HAP-1 (cell line): Measurements from ENCODE around the gene CDKAL1.
"Not testable (repeated sequence)": the region's sequence is repeated elsewhere in the genome, so short reads cannot be mapped to it uniquely, and the experiment has no call there.

ENCODE experiments used
- DNase-seq, 2 experiments: peaks; one replicate each; pipeline ENCODE4 v3.0.0-alpha.2; 2016 to 2020; ENCODE audit warnings: low spot score in 2 of 2
- H3K27me3 ChIP-seq: fragments of 250-450 bp; sonication (Bioruptor Pico); 2 replicates; pipeline ENCODE4 v1.5.1; 2020; ENCODE audit warnings: low read depth, mild to moderate bottlenecking, moderate library complexity
- H3K36me3 ChIP-seq: fragments of 250-450 bp; sonication (Bioruptor Pico); replicated peaks from 2 replicates; pipeline ENCODE4 v1.5.1; 2020; ENCODE audit warnings: mild to moderate bottlenecking
- H3K4me1 ChIP-seq: fragments of 250-450 bp; sonication (Bioruptor Pico); 2 replicates; pipeline ENCODE4 v1.5.1; 2020; ENCODE audit warnings: mild to moderate bottlenecking
- H3K4me3 ChIP-seq: fragments of 250-450 bp; sonication (Bioruptor Pico); 2 replicates; pipeline ENCODE4 v1.5.1; 2020; ENCODE audit warnings: mild to moderate bottlenecking, moderate library complexity
- H3K9me3 ChIP-seq: fragments of 250-450 bp; sonication (Bioruptor Pico); 2 replicates; pipeline ENCODE4 v1.5.1; 2020; ENCODE audit warnings: mild to moderate bottlenecking, moderate library complexity
- in situ Hi-C: fragments of 300-500 bp; cut with MboI; formaldehyde crosslinking; loops from 3 replicates; pipeline ENCODE4 v1.14.3; 2020; ENCODE audit warnings: low sequenced_read_pairs, inconsistent platforms, mixed read lengths

The CDKAL1 gene

GRCh38 chr6:20642441-20642840 lies 108.2 kb downstream of the CDKAL1 start:
- H3K9me3 ChIP-seq = no peaks in the 10 kb centered on the region
- H3K27me3 ChIP-seq = no peaks in the 10 kb centered on the region
- peaks cover 27% of the 10 kb centered on the region for H3K4me1 ChIP-seq
- DNase-seq = no peak
- H3K4me3 ChIP-seq = no peak overlapping the region
- no peaks in the 10 kb centered on the region for H3K36me3 ChIP-seq
- in situ Hi-C loops = no loop called here

- H3K36me3 ChIP-seq = no peaks in the 10 kb centered on the region
- H3K4me1 ChIP-seq = peaks cover 22% of the 10 kb centered on the region
- H3K9me3 ChIP-seq = no peaks in the 10 kb centered on the region
- no peak for DNase-seq
- H3K27me3 ChIP-seq = no peaks in the 10 kb centered on the region
- no peak overlapping the region for H3K4me3 ChIP-seq
- in situ Hi-C loops = no loop called here
Observed at GRCh38 chr6:20644667-20645370, 110.6 kb downstream of the CDKAL1 start.

GRCh38 chr6:20645572-20645971 lies 111.3 kb downstream of the CDKAL1 start:
- H3K4me3 ChIP-seq, DNase-seq, H3K9me3 ChIP-seq, in situ Hi-C loops, H3K36me3 ChIP-seq, H3K27me3 ChIP-seq: not testable (repeated sequence)
- H3K4me1 ChIP-seq = peaks cover 17% of the 10 kb centered on the region

DNA sequence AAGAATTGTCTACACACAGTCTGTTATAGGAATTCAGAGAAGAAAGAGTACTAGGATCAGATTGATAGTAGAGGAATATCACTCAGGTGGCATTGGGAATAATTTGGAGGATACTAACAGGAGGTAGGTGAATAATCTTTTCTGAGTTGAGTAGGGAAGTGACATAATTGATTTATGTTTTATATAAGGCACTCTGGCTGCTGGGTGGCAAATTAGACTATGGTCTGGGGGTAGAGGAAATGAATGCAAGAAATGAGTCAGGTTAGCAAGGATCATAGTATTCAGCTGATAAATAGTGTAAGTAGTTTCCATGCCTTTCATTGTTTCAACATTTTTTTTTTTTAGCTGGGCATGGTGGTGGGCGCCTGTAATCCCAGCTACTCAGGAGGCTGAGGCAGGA lies 113.3 kb downstream of the CDKAL1 start:
- Histone ChIP-seq H3K9me3 (no peaks in the 10 kb centered on the region), H3K4me3 (no peak overlapping the region), H3K36me3 (no peaks in the 10 kb centered on the region), H3K4me1 (no peaks in the 10 kb centered on the region), H3K27me3 (no peaks in the 10 kb centered on the region)
- no peak for DNase-seq
- in situ Hi-C loops = no loop called here

GRCh38 chr6:20649696-20650470 lies 115.6 kb downstream of the CDKAL1 start:
- H3K9me3 ChIP-seq, H3K27me3 ChIP-seq, in situ Hi-C loops, DNase-seq, H3K36me3 ChIP-seq, H3K4me1 ChIP-seq, H3K4me3 ChIP-seq: not testable (repeated sequence)

- Histone ChIP-seq H3K4me1 (peaks cover 8% of the 10 kb centered on the region), H3K9me3 (no peaks in the 10 kb centered on the region), H3K36me3 (no peaks in the 10 kb centered on the region), H3K4me3 (no peak overlapping the region), H3K27me3 (no peaks in the 10 kb centered on the region)
- no peak for DNase-seq
- in situ Hi-C loops = no loop called here
Observed at GRCh38 chr6:20652299-20653084, 118.2 kb downstream of the CDKAL1 start.

GRCh38 chr6:20653085-20653479 lies 118.8 kb downstream of the CDKAL1 start:
- in situ Hi-C loops = no loop called here
- no peak for DNase-seq
- H3K4me1 ChIP-seq = peaks cover 14% of the 10 kb centered on the region
- no peaks in the 10 kb centered on the region for H3K9me3 ChIP-seq
- no peaks in the 10 kb centered on the region for H3K36me3 ChIP-seq
- H3K27me3 ChIP-seq = no peaks in the 10 kb centered on the region
- no peak overlapping the region for H3K4me3 ChIP-seq

DNA sequence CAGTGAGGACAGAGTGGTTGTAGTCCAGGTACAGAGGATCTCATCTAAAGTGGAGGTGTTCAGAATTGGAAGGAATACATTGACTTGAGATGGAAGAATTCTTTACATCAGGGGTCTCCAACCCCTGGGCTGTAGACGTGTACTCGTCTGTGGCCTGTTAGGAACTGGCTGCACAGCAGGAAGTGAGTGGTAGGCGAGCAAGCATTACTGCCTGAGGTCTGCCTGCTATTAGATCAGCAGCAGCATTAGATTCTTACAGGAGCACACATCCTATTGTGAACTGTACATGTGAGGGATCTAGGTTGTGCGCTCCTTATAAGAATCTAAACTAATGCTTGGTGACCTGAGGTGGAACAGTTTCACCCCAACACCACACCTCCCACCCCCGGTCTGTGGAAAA lies 121.1 kb downstream of the CDKAL1 start:
- in situ Hi-C loops = no loop called here

GRCh38 chr6:20657274-20657800 lies 123.1 kb downstream of the CDKAL1 start:
- no peak overlapping the region for H3K4me3 ChIP-seq
- H3K27me3 ChIP-seq = no peaks in the 10 kb centered on the region
- H3K4me1 ChIP-seq = peaks cover 33% of the 10 kb centered on the region
- in situ Hi-C loops = no loop called here
- H3K9me3 ChIP-seq = no peaks in the 10 kb centered on the region
- H3K36me3 ChIP-seq = no peaks in the 10 kb centered on the region
- DNase-seq = peak in 1 of 2 experiments; percentile 36

More for the DNA sequence above, 121.1 kb downstream of the CDKAL1 start:
- no peak for DNase-seq
- H3K4me3 ChIP-seq = no peak overlapping the region
- no peaks in the 10 kb centered on the region for H3K27me3 ChIP-seq
- peaks cover 17% of the 10 kb centered on the region for H3K4me1 ChIP-seq
- no peaks in the 10 kb centered on the region for H3K36me3 ChIP-seq
- H3K9me3 ChIP-seq = no peaks in the 10 kb centered on the region

DNA sequence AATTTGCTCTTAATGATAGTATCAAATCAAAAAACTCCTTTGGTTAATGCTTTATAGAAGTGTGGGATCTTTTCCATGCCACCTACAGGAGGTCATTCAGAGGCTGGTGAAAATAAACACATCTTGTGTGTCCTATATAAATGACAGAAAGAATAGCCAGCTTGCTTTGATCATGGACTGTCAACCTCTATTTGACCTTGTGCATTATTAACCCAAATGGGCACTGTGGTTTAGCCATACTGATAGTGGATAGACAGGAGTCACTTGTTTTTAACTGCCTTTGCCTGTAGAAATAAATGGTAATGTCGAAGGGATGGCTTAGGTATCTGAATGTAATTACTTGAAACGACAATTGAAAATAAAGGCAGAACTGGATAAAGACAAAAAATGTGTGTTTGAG lies 123.8 kb downstream of the CDKAL1 start:
- Histone ChIP-seq H3K9me3 (no peaks in the 10 kb centered on the region), H3K4me1 (peaks cover 39% of the 10 kb centered on the region), H3K27me3 (no peaks in the 10 kb centered on the region), H3K36me3 (no peaks in the 10 kb centered on the region), H3K4me3 (no peak overlapping the region)
- no peak for DNase-seq
- in situ Hi-C loops = no loop called here

DNA sequence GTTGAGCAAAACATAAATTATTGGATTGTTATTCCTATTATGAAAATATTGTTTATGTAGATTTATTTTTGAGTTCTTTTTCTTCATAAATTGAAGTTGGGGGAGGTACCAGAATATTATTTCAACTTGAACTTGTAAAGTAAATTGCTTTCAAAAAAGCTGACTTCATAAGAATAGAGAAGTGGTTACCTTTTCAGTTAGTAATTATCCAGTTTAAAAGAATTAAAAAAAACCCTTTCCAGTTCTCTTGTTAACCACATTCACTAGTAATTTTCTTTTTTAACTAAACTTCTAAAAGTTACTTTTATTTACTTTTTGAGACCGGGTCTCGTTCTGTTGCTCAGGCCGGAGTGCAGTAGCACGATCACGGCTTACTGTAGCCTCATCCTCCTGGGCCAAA lies 124.3 kb downstream of the CDKAL1 start:
- Histone ChIP-seq H3K9me3 (no peaks in the 10 kb centered on the region), H3K36me3 (no peaks in the 10 kb centered on the region), H3K4me3 (no peak overlapping the region), H3K27me3 (no peaks in the 10 kb centered on the region), H3K4me1 (peaks cover 39% of the 10 kb centered on the region)
- in situ Hi-C loops = no loop called here
- no peak for DNase-seq

DNA sequence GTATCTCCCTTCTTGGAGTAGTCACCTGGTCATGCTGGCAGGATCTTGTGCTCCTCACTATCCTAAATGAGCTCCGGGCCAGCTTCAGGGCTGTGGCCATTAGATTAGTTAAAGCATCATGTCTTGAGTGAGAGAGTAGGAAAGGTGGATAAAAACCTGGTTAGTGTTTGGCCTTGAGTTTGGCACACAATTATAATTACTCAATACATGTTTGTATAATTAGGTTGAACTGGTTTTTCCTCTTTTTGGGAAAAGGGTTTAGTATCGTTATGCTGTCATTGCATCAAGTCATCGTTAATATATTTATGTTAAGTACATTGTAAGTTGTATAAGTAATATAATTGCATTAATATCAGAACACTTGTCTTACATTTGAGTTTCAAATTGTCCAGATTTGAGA lies 126.3 kb downstream of the CDKAL1 start:
- Histone ChIP-seq H3K4me3 (no peak overlapping the region), H3K4me1 (peaks cover 44% of the 10 kb centered on the region), H3K27me3 (no peaks in the 10 kb centered on the region), H3K36me3 (no peaks in the 10 kb centered on the region), H3K9me3 (no peaks in the 10 kb centered on the region)
- DNase-seq = no peak
- in situ Hi-C loops = no loop called here

DNA sequence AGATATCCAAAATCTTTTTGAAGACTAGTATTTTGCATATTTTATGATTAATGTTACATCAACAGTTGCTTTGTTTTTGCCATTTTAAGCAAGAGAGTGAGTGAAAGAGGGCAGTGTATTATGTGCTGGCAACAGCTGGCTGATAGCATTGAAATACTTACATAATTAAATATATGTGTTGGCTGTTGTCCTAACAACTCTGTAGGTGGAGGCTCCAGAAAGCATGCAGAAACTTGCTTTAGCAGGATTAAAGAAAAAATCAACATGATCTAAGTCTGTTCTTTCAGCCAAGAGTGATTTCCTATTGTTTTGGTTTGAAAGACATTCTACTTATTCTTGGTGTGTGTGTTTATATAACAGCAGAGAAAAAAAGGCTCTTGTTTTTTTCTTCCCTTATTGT lies 127.5 kb downstream of the CDKAL1 start:
- peak; percentile 54 to 93 for DNase-seq
- H3K9me3 ChIP-seq = no peaks in the 10 kb centered on the region

DNA sequence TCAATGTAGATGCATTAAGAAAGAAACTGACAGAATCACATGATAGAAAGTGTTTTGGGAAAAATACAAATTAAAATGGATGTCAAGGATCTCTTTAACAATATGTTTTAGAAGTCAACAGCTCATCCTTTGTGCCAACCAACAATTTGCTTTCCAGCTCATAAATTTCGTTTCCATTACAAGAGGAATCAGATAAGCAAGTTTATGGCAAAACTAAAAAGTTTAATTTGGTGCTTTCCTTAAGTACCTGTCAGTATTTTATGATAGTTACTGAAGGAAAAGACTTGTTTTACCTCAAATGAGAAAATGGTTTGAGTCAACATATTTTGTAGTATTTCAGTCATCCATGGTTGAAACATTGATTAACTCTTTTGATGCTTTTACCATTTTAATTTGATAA lies 130.0 kb downstream of the CDKAL1 start:
- Histone ChIP-seq H3K9me3 (no peaks in the 10 kb centered on the region), H3K27me3 (no peaks in the 10 kb centered on the region), H3K4me1 (peaks cover 31% of the 10 kb centered on the region), H3K36me3 (no peaks in the 10 kb centered on the region), H3K4me3 (no peak overlapping the region)
- in situ Hi-C loops = no loop called here
- no peak for DNase-seq

More for the DNA sequence above, 127.5 kb downstream of the CDKAL1 start:
- Histone ChIP-seq H3K36me3 (no peaks in the 10 kb centered on the region), H3K4me3 (no peak overlapping the region), H3K4me1 (peaks cover 44% of the 10 kb centered on the region), H3K27me3 (no peaks in the 10 kb centered on the region)
- in situ Hi-C loops = no loop called here
